HEK293 (cell line): Measurements from ENCODE around the gene BTBD9.

Source experiments
- CTCF ChIA-PET: fragments of 350-600 bp; formaldehyde crosslinking; extraction: SDS; loops from one replicate; lab custom pipeline; 2021; ENCODE audit warnings: antibody characterized with exemption; lab: Yijun Ruan, JAX
- POLR2A ChIA-PET: fragments of 300-600 bp; formaldehyde crosslinking; extraction: SDS; loops from one replicate; lab custom pipeline; 2020; ENCODE audit warnings: antibody characterized with exemption, inconsistent platforms; lab: Yijun Ruan, JAX
- H3K27ac ChIP-seq: fragments of 200-500 bp; sonication (Bioruptor generic); 2 replicates; pipeline ENCODE4 v1.5.1; 2014; ENCODE audit warnings: low read depth, low read length, control low read depth, inconsistent platforms; ENCODE audit errors: extremely low read depth
- H3K36me3 ChIP-seq, 2 experiments: fragments of 200-500 bp in 1 of 2; sonication (Bioruptor generic) in 1 of 2; 1 replicate in 1 of 2; 2 replicates in 1 of 2; pipeline ENCODE4 v1.5.1; 2014 to 2017; ENCODE audit warnings: inconsistent platforms in 2 of 2, low read length in 2 of 2; ENCODE audit not compliant: control insufficient read depth in 2 of 2, insufficient read depth in 1 of 2
- H3K4me1 ChIP-seq: fragments of 200-500 bp; sonication (Bioruptor generic); 2 replicates; pipeline ENCODE4 v1.5.1; 2014; ENCODE audit warnings: mild to moderate bottlenecking, low read length, inconsistent platforms; ENCODE audit not compliant: control insufficient read depth, insufficient read depth
- H3K4me3 ChIP-seq: 2 replicates; pipeline ENCODE4 v1.5.1; 2011; ENCODE audit warnings: low read depth, mild to moderate bottlenecking, control low read depth, low read length, moderate library complexity
- H3K9me3 ChIP-seq: fragments of 200-500 bp; sonication (Bioruptor generic); 2 replicates; pipeline ENCODE4 v1.5.1; 2014; ENCODE audit warnings: low read depth, low read length, inconsistent platforms; ENCODE audit not compliant: control insufficient read depth, insufficient read depth
- EGR2 ChIP-seq: fragments of 450-650 bp; formaldehyde crosslinking; IDR thresholded peaks from 2 replicates; pipeline ENCODE4 v1.5.1; 2016; ENCODE audit warnings: low read depth, missing biosample characterization, missing genetic modification characterization
- GLIS1 ChIP-seq: fragments of 450-650 bp; formaldehyde crosslinking; IDR thresholded peaks from 2 replicates; pipeline ENCODE4 v1.5.1; 2016; ENCODE audit warnings: missing biosample characterization, missing genetic modification characterization
- SCRT2 ChIP-seq: fragments of 450-650 bp; formaldehyde crosslinking; IDR thresholded peaks from 2 replicates; pipeline ENCODE4 v1.5.1; 2016; ENCODE audit warnings: missing biosample characterization, missing genetic modification characterization
- SP7 ChIP-seq: fragments of 450-650 bp; formaldehyde crosslinking; IDR thresholded peaks from 2 replicates; pipeline ENCODE4 v1.5.1; 2016; ENCODE audit warnings: missing biosample characterization, missing genetic modification characterization
- ZBTB1 ChIP-seq: fragments of 450-650 bp; formaldehyde crosslinking; IDR thresholded peaks from 2 replicates; pipeline ENCODE4 v1.5.1; 2016; ENCODE audit warnings: missing biosample characterization, missing genetic modification characterization
- ZNF202 ChIP-seq: fragments of 450-650 bp; formaldehyde crosslinking; IDR thresholded peaks from 2 replicates; pipeline ENCODE4 v1.5.1; 2016; ENCODE audit warnings: missing biosample characterization, missing genetic modification characterization, borderline replicate concordance
- ZNF37A ChIP-seq: fragments of 450-650 bp; IDR thresholded peaks from 2 replicates; pipeline ENCODE4 v1.5.1; 2018; ENCODE audit warnings: missing biosample characterization, missing genetic modification characterization
- ZNF830 ChIP-seq: fragments of 450-650 bp; IDR thresholded peaks from 2 replicates; pipeline ENCODE4 v1.5.0; 2018; ENCODE audit warnings: missing biosample characterization, missing genetic modification characterization, low read depth, mild to moderate bottlenecking, moderate library complexity
- ZXDB ChIP-seq: fragments of 450-650 bp; formaldehyde crosslinking; IDR thresholded peaks from 2 replicates; pipeline ENCODE4 v1.5.1; 2016; ENCODE audit warnings: missing biosample characterization, missing genetic modification characterization
- TF ChIP-seq, protein P1 (sequence below): fragments of 450-650 bp; formaldehyde crosslinking; IDR thresholded peaks from 2 replicates; pipeline ENCODE4 v1.5.1; 2016; ENCODE audit warnings: missing biosample characterization, missing genetic modification characterization, borderline replicate concordance
- TF ChIP-seq, protein P2 (sequence below): fragments of 450-650 bp; formaldehyde crosslinking; IDR thresholded peaks from 2 replicates; pipeline ENCODE4 v1.5.1; 2016; ENCODE audit warnings: missing biosample characterization, missing genetic modification characterization
- TF ChIP-seq, protein P3 (sequence below): fragments of 450-650 bp; formaldehyde crosslinking; IDR thresholded peaks from 2 replicates; pipeline ENCODE4 v1.5.1; 2016; ENCODE audit warnings: missing biosample characterization, missing genetic modification characterization
- TF ChIP-seq, protein P4 (sequence below): fragments of 450-650 bp; formaldehyde crosslinking; IDR thresholded peaks from 2 replicates; pipeline ENCODE4 v1.5.1; 2016; ENCODE audit warnings: missing biosample characterization, missing genetic modification characterization
- TF ChIP-seq, protein P5 (sequence below): fragments of 450-650 bp; IDR thresholded peaks from 2 replicates; pipeline ENCODE4 v1.5.1; 2018; ENCODE audit warnings: missing biosample characterization, mild to moderate bottlenecking, missing genetic modification characterization
- TF ChIP-seq, protein P6 (sequence below): IDR thresholded peaks from 2 replicates; pipeline ENCODE4 v1.6.1; 2011; ENCODE audit warnings: mild to moderate bottlenecking, low read depth, low read length, borderline replicate concordance
- TF ChIP-seq, protein P7 (sequence below): fragments of 450-650 bp; formaldehyde crosslinking; IDR thresholded peaks from 2 replicates; pipeline ENCODE4 v1.5.1; 2017; ENCODE audit warnings: missing biosample characterization, missing genetic modification characterization
- TF ChIP-seq, protein P8 (sequence below): fragments of 450-650 bp; formaldehyde crosslinking; IDR thresholded peaks from 2 replicates; pipeline ENCODE4 v1.5.1; 2016; ENCODE audit warnings: missing biosample characterization, missing genetic modification characterization

Gene BTBD9

DNA sequence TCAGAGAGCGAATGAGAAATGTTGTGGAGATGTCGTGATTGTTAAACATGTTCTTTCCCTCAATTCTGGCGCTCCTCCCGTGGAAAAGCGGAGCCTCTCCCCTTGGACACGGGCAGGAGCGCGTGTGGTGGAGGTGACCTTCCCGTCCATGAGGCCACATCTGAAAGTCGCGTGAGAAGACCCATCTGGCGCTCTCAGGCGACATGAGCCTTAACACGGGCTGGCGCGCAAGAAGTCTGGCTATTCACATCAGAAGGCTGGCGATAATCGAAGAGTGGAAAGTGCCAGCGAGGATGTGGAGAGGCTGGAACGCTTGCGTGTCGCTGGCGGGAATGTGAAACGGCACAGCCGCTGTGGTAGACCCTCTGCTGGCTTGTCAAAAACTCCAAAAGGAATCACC lies 478.9 kb downstream of the BTBD9 start (continued):
- TF ChIP-seq SP7 (tag by site-specific recombination) (no peak), ZNF830 (tag by site-specific recombination) (no peak), SCRT2 (no peak), GLIS1 (tag by site-specific recombination) (no peak)
- TF ChIP-seq, protein P1, sequence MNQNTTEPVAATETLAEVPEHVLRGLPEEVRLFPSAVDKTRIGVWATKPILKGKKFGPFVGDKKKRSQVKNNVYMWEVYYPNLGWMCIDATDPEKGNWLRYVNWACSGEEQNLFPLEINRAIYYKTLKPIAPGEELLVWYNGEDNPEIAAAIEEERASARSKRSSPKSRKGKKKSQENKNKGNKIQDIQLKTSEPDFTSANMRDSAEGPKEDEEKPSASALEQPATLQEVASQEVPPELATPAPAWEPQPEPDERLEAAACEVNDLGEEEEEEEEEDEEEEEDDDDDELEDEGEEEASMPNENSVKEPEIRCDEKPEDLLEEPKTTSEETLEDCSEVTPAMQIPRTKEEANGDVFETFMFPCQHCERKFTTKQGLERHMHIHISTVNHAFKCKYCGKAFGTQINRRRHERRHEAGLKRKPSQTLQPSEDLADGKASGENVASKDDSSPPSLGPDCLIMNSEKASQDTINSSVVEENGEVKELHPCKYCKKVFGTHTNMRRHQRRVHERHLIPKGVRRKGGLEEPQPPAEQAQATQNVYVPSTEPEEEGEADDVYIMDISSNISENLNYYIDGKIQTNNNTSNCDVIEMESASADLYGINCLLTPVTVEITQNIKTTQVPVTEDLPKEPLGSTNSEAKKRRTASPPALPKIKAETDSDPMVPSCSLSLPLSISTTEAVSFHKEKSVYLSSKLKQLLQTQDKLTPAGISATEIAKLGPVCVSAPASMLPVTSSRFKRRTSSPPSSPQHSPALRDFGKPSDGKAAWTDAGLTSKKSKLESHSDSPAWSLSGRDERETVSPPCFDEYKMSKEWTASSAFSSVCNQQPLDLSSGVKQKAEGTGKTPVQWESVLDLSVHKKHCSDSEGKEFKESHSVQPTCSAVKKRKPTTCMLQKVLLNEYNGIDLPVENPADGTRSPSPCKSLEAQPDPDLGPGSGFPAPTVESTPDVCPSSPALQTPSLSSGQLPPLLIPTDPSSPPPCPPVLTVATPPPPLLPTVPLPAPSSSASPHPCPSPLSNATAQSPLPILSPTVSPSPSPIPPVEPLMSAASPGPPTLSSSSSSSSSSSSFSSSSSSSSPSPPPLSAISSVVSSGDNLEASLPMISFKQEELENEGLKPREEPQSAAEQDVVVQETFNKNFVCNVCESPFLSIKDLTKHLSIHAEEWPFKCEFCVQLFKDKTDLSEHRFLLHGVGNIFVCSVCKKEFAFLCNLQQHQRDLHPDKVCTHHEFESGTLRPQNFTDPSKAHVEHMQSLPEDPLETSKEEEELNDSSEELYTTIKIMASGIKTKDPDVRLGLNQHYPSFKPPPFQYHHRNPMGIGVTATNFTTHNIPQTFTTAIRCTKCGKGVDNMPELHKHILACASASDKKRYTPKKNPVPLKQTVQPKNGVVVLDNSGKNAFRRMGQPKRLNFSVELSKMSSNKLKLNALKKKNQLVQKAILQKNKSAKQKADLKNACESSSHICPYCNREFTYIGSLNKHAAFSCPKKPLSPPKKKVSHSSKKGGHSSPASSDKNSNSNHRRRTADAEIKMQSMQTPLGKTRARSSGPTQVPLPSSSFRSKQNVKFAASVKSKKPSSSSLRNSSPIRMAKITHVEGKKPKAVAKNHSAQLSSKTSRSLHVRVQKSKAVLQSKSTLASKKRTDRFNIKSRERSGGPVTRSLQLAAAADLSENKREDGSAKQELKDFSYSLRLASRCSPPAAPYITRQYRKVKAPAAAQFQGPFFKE (tag by site-specific recombination): no peak
- TF ChIP-seq, protein P2, sequence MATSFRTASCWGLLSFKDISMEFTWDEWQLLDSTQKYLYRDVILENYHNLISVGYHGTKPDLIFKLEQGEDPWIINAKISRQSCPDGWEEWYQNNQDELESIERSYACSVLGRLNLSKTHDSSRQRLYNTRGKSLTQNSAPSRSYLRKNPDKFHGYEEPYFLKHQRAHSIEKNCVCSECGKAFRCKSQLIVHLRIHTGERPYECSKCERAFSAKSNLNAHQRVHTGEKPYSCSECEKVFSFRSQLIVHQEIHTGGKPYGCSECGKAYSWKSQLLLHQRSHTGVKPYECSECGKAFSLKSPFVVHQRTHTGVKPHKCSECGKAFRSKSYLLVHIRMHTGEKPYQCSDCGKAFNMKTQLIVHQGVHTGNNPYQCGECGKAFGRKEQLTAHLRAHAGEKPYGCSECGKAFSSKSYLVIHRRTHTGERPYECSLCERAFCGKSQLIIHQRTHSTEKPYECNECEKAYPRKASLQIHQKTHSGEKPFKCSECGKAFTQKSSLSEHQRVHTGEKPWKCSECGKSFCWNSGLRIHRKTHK (tag by site-specific recombination): no peak
- TF ChIP-seq, protein P3, sequence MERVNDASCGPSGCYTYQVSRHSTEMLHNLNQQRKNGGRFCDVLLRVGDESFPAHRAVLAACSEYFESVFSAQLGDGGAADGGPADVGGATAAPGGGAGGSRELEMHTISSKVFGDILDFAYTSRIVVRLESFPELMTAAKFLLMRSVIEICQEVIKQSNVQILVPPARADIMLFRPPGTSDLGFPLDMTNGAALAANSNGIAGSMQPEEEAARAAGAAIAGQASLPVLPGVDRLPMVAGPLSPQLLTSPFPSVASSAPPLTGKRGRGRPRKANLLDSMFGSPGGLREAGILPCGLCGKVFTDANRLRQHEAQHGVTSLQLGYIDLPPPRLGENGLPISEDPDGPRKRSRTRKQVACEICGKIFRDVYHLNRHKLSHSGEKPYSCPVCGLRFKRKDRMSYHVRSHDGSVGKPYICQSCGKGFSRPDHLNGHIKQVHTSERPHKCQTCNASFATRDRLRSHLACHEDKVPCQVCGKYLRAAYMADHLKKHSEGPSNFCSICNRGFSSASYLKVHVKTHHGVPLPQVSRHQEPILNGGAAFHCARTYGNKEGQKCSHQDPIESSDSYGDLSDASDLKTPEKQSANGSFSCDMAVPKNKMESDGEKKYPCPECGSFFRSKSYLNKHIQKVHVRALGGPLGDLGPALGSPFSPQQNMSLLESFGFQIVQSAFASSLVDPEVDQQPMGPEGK: no peak
- TF ChIP-seq, all 188 proteins: peak for 0

DNA sequence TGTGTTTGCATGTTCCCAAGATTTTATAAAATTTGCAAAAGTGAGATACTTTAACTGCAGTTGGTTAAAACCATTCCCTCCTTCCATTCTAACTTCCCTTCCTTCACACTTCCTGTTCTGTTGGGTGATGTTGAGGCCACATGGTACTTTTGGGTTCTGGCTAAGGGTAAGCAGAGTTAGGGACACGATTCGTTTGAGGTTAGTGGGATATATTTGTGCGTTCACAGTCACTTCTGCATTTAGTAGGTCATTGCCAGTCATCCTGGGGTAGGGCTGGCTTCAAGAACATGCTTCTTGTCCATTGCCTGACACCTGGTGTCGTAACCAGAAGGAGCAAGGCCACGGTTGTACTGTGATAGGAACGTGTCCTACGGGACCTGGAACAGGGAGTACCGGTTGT lies 480.1 kb downstream of the BTBD9 start:
- H3K36me3 ChIP-seq: no peaks in the 10 kb centered on the region
- H3K9me3 ChIP-seq: no peaks in the 10 kb centered on the region
- no peak overlapping the region for H3K27ac ChIP-seq
- ChIA-PET CTCF (no interaction called here), POLR2A (no interaction called here)
- H3K4me3 ChIP-seq: no peak overlapping the region
- no peaks in the 10 kb centered on the region for H3K4me1 ChIP-seq
- TF ChIP-seq ZXDB (tag by site-specific recombination) (no peak), ZBTB1 (tag by site-specific recombination) (no peak), EGR2 (tag by site-specific recombination) (no peak), ZNF202 (tag by site-specific recombination) (no peak), SCRT2 (no peak), ZNF37A (tag by site-specific recombination) (no peak)
- TF ChIP-seq, protein P4, sequence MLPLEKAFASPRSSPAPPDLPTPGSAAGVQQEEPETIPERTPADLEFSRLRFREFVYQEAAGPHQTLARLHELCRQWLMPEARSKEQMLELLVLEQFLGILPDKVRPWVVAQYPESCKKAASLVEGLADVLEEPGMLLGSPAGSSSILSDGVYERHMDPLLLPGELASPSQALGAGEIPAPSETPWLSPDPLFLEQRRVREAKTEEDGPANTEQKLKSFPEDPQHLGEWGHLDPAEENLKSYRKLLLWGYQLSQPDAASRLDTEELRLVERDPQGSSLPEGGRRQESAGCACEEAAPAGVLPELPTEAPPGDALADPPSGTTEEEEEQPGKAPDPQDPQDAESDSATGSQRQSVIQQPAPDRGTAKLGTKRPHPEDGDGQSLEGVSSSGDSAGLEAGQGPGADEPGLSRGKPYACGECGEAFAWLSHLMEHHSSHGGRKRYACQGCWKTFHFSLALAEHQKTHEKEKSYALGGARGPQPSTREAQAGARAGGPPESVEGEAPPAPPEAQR (tag by site-specific recombination): no peak
- TF ChIP-seq, protein P5, sequence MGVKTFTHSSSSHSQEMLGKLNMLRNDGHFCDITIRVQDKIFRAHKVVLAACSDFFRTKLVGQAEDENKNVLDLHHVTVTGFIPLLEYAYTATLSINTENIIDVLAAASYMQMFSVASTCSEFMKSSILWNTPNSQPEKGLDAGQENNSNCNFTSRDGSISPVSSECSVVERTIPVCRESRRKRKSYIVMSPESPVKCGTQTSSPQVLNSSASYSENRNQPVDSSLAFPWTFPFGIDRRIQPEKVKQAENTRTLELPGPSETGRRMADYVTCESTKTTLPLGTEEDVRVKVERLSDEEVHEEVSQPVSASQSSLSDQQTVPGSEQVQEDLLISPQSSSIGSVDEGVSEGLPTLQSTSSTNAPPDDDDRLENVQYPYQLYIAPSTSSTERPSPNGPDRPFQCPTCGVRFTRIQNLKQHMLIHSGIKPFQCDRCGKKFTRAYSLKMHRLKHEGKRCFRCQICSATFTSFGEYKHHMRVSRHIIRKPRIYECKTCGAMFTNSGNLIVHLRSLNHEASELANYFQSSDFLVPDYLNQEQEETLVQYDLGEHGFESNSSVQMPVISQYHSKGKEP (tag by site-specific recombination): no peak
- TF ChIP-seq, protein P6, sequence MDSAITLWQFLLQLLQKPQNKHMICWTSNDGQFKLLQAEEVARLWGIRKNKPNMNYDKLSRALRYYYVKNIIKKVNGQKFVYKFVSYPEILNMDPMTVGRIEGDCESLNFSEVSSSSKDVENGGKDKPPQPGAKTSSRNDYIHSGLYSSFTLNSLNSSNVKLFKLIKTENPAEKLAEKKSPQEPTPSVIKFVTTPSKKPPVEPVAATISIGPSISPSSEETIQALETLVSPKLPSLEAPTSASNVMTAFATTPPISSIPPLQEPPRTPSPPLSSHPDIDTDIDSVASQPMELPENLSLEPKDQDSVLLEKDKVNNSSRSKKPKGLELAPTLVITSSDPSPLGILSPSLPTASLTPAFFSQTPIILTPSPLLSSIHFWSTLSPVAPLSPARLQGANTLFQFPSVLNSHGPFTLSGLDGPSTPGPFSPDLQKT: no peak
- TF ChIP-seq, protein P7, sequence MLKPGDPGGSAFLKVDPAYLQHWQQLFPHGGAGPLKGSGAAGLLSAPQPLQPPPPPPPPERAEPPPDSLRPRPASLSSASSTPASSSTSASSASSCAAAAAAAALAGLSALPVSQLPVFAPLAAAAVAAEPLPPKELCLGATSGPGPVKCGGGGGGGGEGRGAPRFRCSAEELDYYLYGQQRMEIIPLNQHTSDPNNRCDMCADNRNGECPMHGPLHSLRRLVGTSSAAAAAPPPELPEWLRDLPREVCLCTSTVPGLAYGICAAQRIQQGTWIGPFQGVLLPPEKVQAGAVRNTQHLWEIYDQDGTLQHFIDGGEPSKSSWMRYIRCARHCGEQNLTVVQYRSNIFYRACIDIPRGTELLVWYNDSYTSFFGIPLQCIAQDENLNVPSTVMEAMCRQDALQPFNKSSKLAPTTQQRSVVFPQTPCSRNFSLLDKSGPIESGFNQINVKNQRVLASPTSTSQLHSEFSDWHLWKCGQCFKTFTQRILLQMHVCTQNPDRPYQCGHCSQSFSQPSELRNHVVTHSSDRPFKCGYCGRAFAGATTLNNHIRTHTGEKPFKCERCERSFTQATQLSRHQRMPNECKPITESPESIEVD (tag by site-specific recombination): no peak
- TF ChIP-seq, protein P8, sequence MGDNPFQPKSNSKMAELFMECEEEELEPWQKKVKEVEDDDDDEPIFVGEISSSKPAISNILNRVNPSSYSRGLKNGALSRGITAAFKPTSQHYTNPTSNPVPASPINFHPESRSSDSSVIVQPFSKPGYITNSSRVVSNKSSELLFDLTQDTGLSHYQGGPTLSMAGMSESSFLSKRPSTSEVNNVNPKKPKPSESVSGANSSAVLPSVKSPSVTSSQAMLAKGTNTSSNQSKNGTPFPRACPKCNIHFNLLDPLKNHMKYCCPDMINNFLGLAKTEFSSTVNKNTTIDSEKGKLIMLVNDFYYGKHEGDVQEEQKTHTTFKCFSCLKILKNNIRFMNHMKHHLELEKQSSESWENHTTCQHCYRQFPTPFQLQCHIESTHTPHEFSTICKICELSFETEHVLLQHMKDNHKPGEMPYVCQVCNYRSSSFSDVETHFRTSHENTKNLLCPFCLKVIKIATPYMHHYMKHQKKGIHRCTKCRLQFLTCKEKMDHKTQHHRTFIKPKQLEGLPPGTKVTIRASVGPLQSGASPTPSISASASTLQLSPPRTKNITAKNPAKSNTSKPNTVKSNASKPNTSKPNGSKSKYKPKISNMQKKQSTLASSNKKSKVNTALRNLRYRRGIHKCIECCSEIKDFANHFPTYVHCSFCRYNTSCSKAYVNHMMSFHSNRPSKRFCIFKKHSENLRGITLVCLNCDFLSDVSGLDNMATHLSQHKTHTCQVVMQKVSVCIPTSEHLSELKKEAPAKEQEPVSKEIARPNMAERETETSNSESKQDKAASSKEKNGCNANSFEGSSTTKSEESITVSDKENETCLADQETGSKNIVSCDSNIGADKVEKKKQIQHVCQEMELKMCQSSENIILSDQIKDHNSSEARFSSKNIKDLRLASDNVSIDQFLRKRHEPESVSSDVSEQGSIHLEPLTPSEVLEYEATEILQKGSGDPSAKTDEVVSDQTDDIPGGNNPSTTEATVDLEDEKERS (tag by site-specific recombination): no peak
